Measurements from ENCODE around the gene MAP4. TPM values are rescaled to one million over a fixed set of nuclear protein-coding genes. Genes with fewer than 3 reads are reported as not detected.
"Not testable (repeated sequence)": the region's sequence is repeated elsewhere in the genome, so short reads cannot be mapped to it uniquely, and the experiment has no call there.

MAP4 gene
- total RNA-seq, result 100 to 1,000 TPM; 356 to 467 TPM
- polyA plus RNA-seq, result 100 to 1,000 TPM; 110 to 177 TPM
- long read RNA-seq, donor 1, partial matches to known transcripts, result 580 of 1,257 reads
- long read RNA-seq, donor 1, other reads (novel, unspliced or antisense), result 674 of 1,257 reads
- long read RNA-seq, donor 2, full-length matches to known transcripts, result 3 of 314 reads
- long read RNA-seq, donor 2, partial matches to known transcripts, result 125 of 314 reads
- long read RNA-seq, donor 2, other reads (novel, unspliced or antisense), result 186 of 314 reads

GRCh38 chr3:48016301-48016973 is at the start of gene MAP4:
MAP4 (minus strand) TSS chr3:48016416; CDS start chr3:47998860, 17,556 bp downstream.
- intact Hi-C loops (cut with DNase I), result no loop called here

GRCh38 chr3:48065035-48065434 is 48.8 kb upstream of the MAP4 start:
- ATAC-seq (ENCODE audit: low FRiP score), result no peak
- Histone ChIP-seq H3K4me1 (ENCODE audit: control insufficient read depth in 1 of 2, insufficient read depth in 2 of 2, low read length in 2 of 2) (peaks cover 2 to 6% of the 10 kb centered on the region in 2 donors), H3K36me3 (ENCODE audit: control insufficient read depth in 1 of 2, insufficient read depth in 2 of 2, low read length in 1 of 2) (no peaks in the 10 kb centered on the region), H3K27me3 (ENCODE audit: control insufficient read depth in 1 of 2, insufficient read depth in 2 of 2, low read length in 1 of 2) (no peaks in the 10 kb centered on the region), H3K9me3 (ENCODE audit: control insufficient read depth, low read length) (no peaks in the 10 kb centered on the region), H3K4me3 (ENCODE audit: low read length in 2 of 2) (no peak overlapping the region), H3K27ac (ENCODE audit: low read depth in 1 of 2, low read length in 2 of 2) (no peak overlapping the region)
- no peak for DNase-seq
- 77 to 79% methylated on average over 1 of the region's 1 CpG for WGBS, 2 donors
- intact Hi-C loops (cut with DNase I), result no loop called here

More at GRCh38 chr3:48016301-48016973, at the start of gene MAP4:
- no peak within 1 kb of the TSS for H3K4me3 ChIP-seq (ENCODE audit: low read length in 2 of 2)
- H3K27me3 ChIP-seq (ENCODE audit: control insufficient read depth in 1 of 2, insufficient read depth in 2 of 2, low read length in 1 of 2), result no peaks in the 10 kb centered on the region
- no peaks in the 10 kb centered on the region for H3K36me3 ChIP-seq (ENCODE audit: control insufficient read depth in 1 of 2, insufficient read depth in 2 of 2, low read length in 1 of 2)
- peaks cover 14 to 18% of the 10 kb centered on the region in 2 donors for H3K4me1 ChIP-seq (ENCODE audit: control insufficient read depth in 1 of 2, insufficient read depth in 2 of 2, low read length in 2 of 2)
- no peak for DNase-seq
- H3K9me3 ChIP-seq (ENCODE audit: control insufficient read depth, low read length), result no peaks in the 10 kb centered on the region
- no peak for ATAC-seq (ENCODE audit: low FRiP score)
- WGBS, 2 donors, result 10 to 14% methylated on average over 4 of the region's 4 CpGs
- peak within 1 kb of the TSS; percentile 48 to 82 for H3K27ac ChIP-seq (ENCODE audit: low read depth in 1 of 2, low read length in 2 of 2)

GRCh38 chr3:48064292-48064829 is 48.1 kb upstream of the MAP4 start:
- intact Hi-C loops (cut with DNase I), result no loop called here
- no peaks in the 10 kb centered on the region for H3K27me3 ChIP-seq (ENCODE audit: control insufficient read depth in 1 of 2, insufficient read depth in 2 of 2, low read length in 1 of 2)
- ATAC-seq (ENCODE audit: low FRiP score) (no peak), DNase-seq (no peak)
- H3K27ac ChIP-seq (ENCODE audit: low read depth in 1 of 2, low read length in 2 of 2), result no peak overlapping the region
- H3K9me3 ChIP-seq (ENCODE audit: control insufficient read depth, low read length), result no peaks in the 10 kb centered on the region
- no peak overlapping the region for H3K4me3 ChIP-seq (ENCODE audit: low read length in 2 of 2)
- no peaks in the 10 kb centered on the region for H3K36me3 ChIP-seq (ENCODE audit: control insufficient read depth in 1 of 2, insufficient read depth in 2 of 2, low read length in 1 of 2)
- H3K4me1 ChIP-seq (ENCODE audit: control insufficient read depth in 1 of 2, insufficient read depth in 2 of 2, low read length in 2 of 2), result peaks cover 2 to 5% of the 10 kb centered on the region in 2 donors
- WGBS, 2 donors, result 77 to 78% methylated on average over 3 of the region's 3 CpGs

GRCh38 chr3:48061586-48061985 is 45.4 kb upstream of the MAP4 start:
- WGBS, 2 donors, result 93 to 94% methylated on average over 13 to 30 of the region's 33 CpGs
- H3K36me3 ChIP-seq (ENCODE audit: control insufficient read depth in 1 of 2, insufficient read depth in 2 of 2, low read length in 1 of 2); intact Hi-C loops (cut with DNase I); DNase-seq; ATAC-seq (ENCODE audit: low FRiP score); H3K27ac ChIP-seq (ENCODE audit: low read depth in 1 of 2, low read length in 2 of 2); H3K27me3 ChIP-seq (ENCODE audit: control insufficient read depth in 1 of 2, insufficient read depth in 2 of 2, low read length in 1 of 2); H3K4me1 ChIP-seq (ENCODE audit: control insufficient read depth in 1 of 2, insufficient read depth in 2 of 2, low read length in 2 of 2); H3K4me3 ChIP-seq (ENCODE audit: low read length in 2 of 2); H3K9me3 ChIP-seq (ENCODE audit: control insufficient read depth, low read length): not testable (repeated sequence)

- no peak overlapping the region for H3K4me3 ChIP-seq (ENCODE audit: low read length in 2 of 2)
- H3K27me3 ChIP-seq (ENCODE audit: control insufficient read depth in 1 of 2, insufficient read depth in 2 of 2, low read length in 1 of 2), result no peaks in the 10 kb centered on the region
- intact Hi-C loops (cut with DNase I), result no loop called here
- ATAC-seq (ENCODE audit: low FRiP score) (no peak), DNase-seq (no peak)
- no peaks in the 10 kb centered on the region for H3K9me3 ChIP-seq (ENCODE audit: control insufficient read depth, low read length)
- peaks cover 0 to 3% of the 10 kb centered on the region in 2 donors for H3K4me1 ChIP-seq (ENCODE audit: control insufficient read depth in 1 of 2, insufficient read depth in 2 of 2, low read length in 2 of 2)
- no peaks in the 10 kb centered on the region for H3K36me3 ChIP-seq (ENCODE audit: control insufficient read depth in 1 of 2, insufficient read depth in 2 of 2, low read length in 1 of 2)
- H3K27ac ChIP-seq (ENCODE audit: low read depth in 1 of 2, low read length in 2 of 2), result no peak overlapping the region
- 19 to 20% methylated on average over 6 of the region's 6 CpGs for WGBS, 2 donors
Observed at GRCh38 chr3:48058091-48058490, 41.9 kb upstream of the MAP4 start.

- no peak overlapping the region for H3K27ac ChIP-seq (ENCODE audit: low read depth in 1 of 2, low read length in 2 of 2)
- no peak overlapping the region for H3K4me3 ChIP-seq (ENCODE audit: low read length in 2 of 2)
- 4 to 6% methylated on average over 2 of the region's 2 CpGs for WGBS, 2 donors
- no peaks in the 10 kb centered on the region for H3K9me3 ChIP-seq (ENCODE audit: control insufficient read depth, low read length)
- H3K27me3 ChIP-seq (ENCODE audit: control insufficient read depth in 1 of 2, insufficient read depth in 2 of 2, low read length in 1 of 2), result no peaks in the 10 kb centered on the region
- intact Hi-C loops (cut with DNase I), result no loop called here
- H3K36me3 ChIP-seq (ENCODE audit: control insufficient read depth in 1 of 2, insufficient read depth in 2 of 2, low read length in 1 of 2), result no peaks in the 10 kb centered on the region
- ATAC-seq (ENCODE audit: low FRiP score), result no peak
- H3K4me1 ChIP-seq (ENCODE audit: control insufficient read depth in 1 of 2, insufficient read depth in 2 of 2, low read length in 2 of 2), result peaks cover 0 to 3% of the 10 kb centered on the region in 2 donors
- DNase-seq, result no peak
Observed at GRCh38 chr3:48057521-48057920, 41.3 kb upstream of the MAP4 start.

- Histone ChIP-seq H3K36me3 (ENCODE audit: control insufficient read depth in 1 of 2, insufficient read depth in 2 of 2, low read length in 1 of 2) (peaks cover 0 to 2% of the 10 kb centered on the region in 2 donors), H3K9me3 (ENCODE audit: control insufficient read depth, low read length) (no peaks in the 10 kb centered on the region), H3K4me3 (ENCODE audit: low read length in 2 of 2) (no peak overlapping the region), H3K27ac (ENCODE audit: low read depth in 1 of 2, low read length in 2 of 2) (no peak overlapping the region), H3K4me1 (ENCODE audit: control insufficient read depth in 1 of 2, insufficient read depth in 2 of 2, low read length in 2 of 2) (no peaks in the 10 kb centered on the region), H3K27me3 (ENCODE audit: control insufficient read depth in 1 of 2, insufficient read depth in 2 of 2, low read length in 1 of 2) (no peaks in the 10 kb centered on the region)
- DNase-seq (no peak), ATAC-seq (ENCODE audit: low FRiP score) (no peak)
- intact Hi-C loops (cut with DNase I), result no loop called here
Observed at GRCh38 chr3:48047841-48048464, 31.7 kb upstream of the MAP4 start.

GRCh38 chr3:48042071-48042760 is 26.0 kb upstream of the MAP4 start:
- intact Hi-C loops (cut with DNase I), result no loop called here
- H3K36me3 ChIP-seq (ENCODE audit: control insufficient read depth in 1 of 2, insufficient read depth in 2 of 2, low read length in 1 of 2), result no peaks in the 10 kb centered on the region
- no peaks in the 10 kb centered on the region for H3K27me3 ChIP-seq (ENCODE audit: control insufficient read depth in 1 of 2, insufficient read depth in 2 of 2, low read length in 1 of 2)
- H3K27ac ChIP-seq (ENCODE audit: low read depth in 1 of 2, low read length in 2 of 2), result peak overlapping the region in 1 of 2 donors; percentile 17
- ATAC-seq (ENCODE audit: low FRiP score), result no peak
- 55 to 60% methylated on average over 3 of the region's 3 CpGs for WGBS, 2 donors
- H3K9me3 ChIP-seq (ENCODE audit: control insufficient read depth, low read length), result no peaks in the 10 kb centered on the region
- peaks cover 2 to 5% of the 10 kb centered on the region in 2 donors for H3K4me1 ChIP-seq (ENCODE audit: control insufficient read depth in 1 of 2, insufficient read depth in 2 of 2, low read length in 2 of 2)
- no peak overlapping the region for H3K4me3 ChIP-seq (ENCODE audit: low read length in 2 of 2)
- DNase-seq, result no peak
